Fibroblast of lung (primary cell): ENCODE data around the gene NTN4.

Source experiments
- EZH2 ChIP-seq: IDR thresholded peaks from 2 replicates; pipeline ENCODE4 v1.5.1; 2012; ENCODE audit warnings: low read length, control low read depth, mild to moderate bottlenecking; ENCODE audit errors: missing control alignments
- TF ChIP-seq, protein P1 (sequence below), 2 donors: IDR thresholded peaks in 1 of 2; conservative IDR thresholded peaks in 1 of 2; 1 replicate in 1 of 2; 2 replicates in 1 of 2; pipeline ENCODE4 v1.5.1; 2011 to 2012; ENCODE audit warnings: low read length in 2 of 2, control low read depth in 1 of 2, inconsistent platforms in 1 of 2, low read depth in 1 of 2, mild to moderate bottlenecking in 1 of 2

DNA sequence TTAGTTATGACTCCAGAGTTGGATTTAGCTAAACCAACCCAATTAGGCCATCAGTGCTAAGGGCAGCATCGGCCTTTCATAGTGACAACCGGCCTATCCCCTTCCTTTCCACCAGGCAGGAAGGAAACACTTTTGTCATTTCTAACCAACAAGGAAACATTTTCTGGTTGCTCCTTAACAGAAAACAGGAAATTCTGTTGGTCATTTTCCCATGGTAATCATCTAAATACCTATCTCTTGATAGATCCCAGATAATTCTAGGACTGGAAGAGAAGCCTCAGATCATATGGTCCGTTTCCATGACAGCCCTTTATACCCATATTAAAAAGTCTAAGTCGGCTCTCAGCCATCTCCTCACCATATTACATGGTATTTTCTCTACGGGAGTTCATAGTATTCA lies 160.1 kb downstream of the NTN4 start:
- TF ChIP-seq, protein P1, sequence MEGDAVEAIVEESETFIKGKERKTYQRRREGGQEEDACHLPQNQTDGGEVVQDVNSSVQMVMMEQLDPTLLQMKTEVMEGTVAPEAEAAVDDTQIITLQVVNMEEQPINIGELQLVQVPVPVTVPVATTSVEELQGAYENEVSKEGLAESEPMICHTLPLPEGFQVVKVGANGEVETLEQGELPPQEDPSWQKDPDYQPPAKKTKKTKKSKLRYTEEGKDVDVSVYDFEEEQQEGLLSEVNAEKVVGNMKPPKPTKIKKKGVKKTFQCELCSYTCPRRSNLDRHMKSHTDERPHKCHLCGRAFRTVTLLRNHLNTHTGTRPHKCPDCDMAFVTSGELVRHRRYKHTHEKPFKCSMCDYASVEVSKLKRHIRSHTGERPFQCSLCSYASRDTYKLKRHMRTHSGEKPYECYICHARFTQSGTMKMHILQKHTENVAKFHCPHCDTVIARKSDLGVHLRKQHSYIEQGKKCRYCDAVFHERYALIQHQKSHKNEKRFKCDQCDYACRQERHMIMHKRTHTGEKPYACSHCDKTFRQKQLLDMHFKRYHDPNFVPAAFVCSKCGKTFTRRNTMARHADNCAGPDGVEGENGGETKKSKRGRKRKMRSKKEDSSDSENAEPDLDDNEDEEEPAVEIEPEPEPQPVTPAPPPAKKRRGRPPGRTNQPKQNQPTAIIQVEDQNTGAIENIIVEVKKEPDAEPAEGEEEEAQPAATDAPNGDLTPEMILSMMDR (conservative IDR thresholded peaks at IDR 0.05 in 1 of 2, IDR thresholded peaks at IDR 0.05 in 1 of 2; ENCODE audit: low read depth in 1 of 2, low read length in 2 of 2) = no peak
- no peak for TF ChIP-seq EZH2
